Breast epithelium (tissue), 4 donors: ENCODE results near the gene ZC3H7A. TPM values are rescaled to one million over a fixed set of nuclear protein-coding genes. Genes with fewer than 3 reads are reported as not detected.
A peak's percentile ranks its signal among the peaks of the same experiment; 100 is the strongest.
"Not testable (repeated sequence)": the region's sequence is repeated elsewhere in the genome, so short reads cannot be mapped to it uniquely, and the experiment has no call there.

Experiments used
- DNase-seq, 2 donors: peaks; one replicate each; pipeline ENCODE4 v3.0.0-alpha.2; 2019; ENCODE audit warnings: low spot score in 2 of 2
- H3K27ac ChIP-seq, 2 donors: fragments of 200-600 bp; sonication (generic) in 1 of 2; one replicate each; pipeline ENCODE4 v1.5.1; 2016 to 2019; ENCODE audit warnings: mild to moderate bottlenecking in 1 of 2
- H3K27me3 ChIP-seq, 2 donors: fragments of 200-600 bp; sonication (generic) in 1 of 2; one replicate each; pipeline versions ENCODE4 v1.5.1 to v1.6.0; 2017 to 2019; ENCODE audit warnings: control low read depth in 1 of 2, mild to moderate bottlenecking in 1 of 2
- H3K36me3 ChIP-seq: fragments of 200-600 bp; one replicate; pipeline ENCODE4 v1.5.1; 2019
- H3K4me1 ChIP-seq, 2 donors: fragments of 200-600 bp; sonication (generic); one replicate each; pipeline ENCODE4 v1.5.1; 2016 to 2019; ENCODE audit warnings: control low read depth in 1 of 2
- H3K4me3 ChIP-seq, 3 donors: fragments of 200-600 bp; sonication (generic); 1 replicate in 2 of 3; 2 replicates in 1 of 3; pipeline ENCODE4 v1.5.1; 2016 to 2019; ENCODE audit warnings: mild to moderate bottlenecking in 3 of 3, moderate library complexity in 2 of 3
- H3K9me3 ChIP-seq, 2 donors: fragments of 200-600 bp; sonication (generic) in 1 of 2; one replicate each; pipeline ENCODE4 v1.5.1; 2016 to 2019; ENCODE audit warnings: control low read depth in 1 of 2
- POLR2A ChIP-seq: fragments of 450-650 bp; IDR thresholded peaks from one replicate; pipeline ENCODE4 v1.6.1; 2016; ENCODE audit warnings: antibody characterized with exemption, mild to moderate bottlenecking, moderate library complexity
- POLR2AphosphoS5 ChIP-seq, 3 donors: sonication (generic); formaldehyde crosslinking; IDR thresholded peaks; one replicate each; pipeline ENCODE4 v1.6.1; 2017; ENCODE audit warnings: antibody characterized with exemption in 3 of 3
- intact Hi-C: fragments of 100-400 bp; cut with DNase I; formaldehyde crosslinking; loops from one replicate; pipeline ENCODE4 v1.15.1; 2023; ENCODE audit warnings: low total_unique reads
- total RNA-seq, 3 donors: library from RNA; depleted of rRNA; stranded (reverse); fragments of >200 nt; gene quantifications; one replicate each; pipeline ENCODE4 v1.1.0, GENCODE V29; 2016
- TF ChIP-seq, protein P1 (sequence below), 3 donors: fragments of 450-650 bp; IDR thresholded peaks; one replicate each; pipeline ENCODE4 v1.5.1; 2016 to 2017; ENCODE audit warnings: antibody characterized with exemption in 3 of 3, mild to moderate bottlenecking in 3 of 3, moderate library complexity in 3 of 3

The ZC3H7A gene
- total RNA-seq, 3 donors from 2014 or later = 58.4 to 70.7 (median 67.5) TPM

DNA sequence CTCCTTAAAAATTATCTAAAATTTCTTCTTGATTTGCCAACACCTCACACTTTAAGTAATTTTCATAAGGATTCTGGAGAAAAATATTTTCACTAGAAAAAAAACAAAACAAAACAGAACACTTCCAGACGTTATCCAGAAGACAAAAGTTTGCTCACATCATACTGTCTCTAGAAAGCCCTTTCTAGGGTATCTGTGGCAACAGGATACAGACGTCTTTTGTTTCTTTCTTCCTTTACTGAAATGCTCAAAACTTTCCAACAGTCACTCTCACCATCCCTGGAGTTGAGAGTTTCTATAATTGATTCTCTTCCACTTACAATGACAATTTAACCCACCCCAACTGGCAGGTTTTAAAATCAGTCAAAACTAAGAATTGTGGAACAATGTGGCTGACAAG lies 2.6 kb downstream of the ZC3H7A start:
- Histone ChIP-seq H3K36me3 (no peaks in the 10 kb centered on the region), H3K9me3 (no peaks in the 10 kb centered on the region), H3K4me3 (no peak overlapping the region), H3K4me1 (peaks cover 15 to 34% of the 10 kb centered on the region in 2 donors), H3K27ac (peak overlapping the region; percentile 97 to 98), H3K27me3 (no peaks in the 10 kb centered on the region)
- intact Hi-C loops = no loop called here
- TF ChIP-seq, protein P1, sequence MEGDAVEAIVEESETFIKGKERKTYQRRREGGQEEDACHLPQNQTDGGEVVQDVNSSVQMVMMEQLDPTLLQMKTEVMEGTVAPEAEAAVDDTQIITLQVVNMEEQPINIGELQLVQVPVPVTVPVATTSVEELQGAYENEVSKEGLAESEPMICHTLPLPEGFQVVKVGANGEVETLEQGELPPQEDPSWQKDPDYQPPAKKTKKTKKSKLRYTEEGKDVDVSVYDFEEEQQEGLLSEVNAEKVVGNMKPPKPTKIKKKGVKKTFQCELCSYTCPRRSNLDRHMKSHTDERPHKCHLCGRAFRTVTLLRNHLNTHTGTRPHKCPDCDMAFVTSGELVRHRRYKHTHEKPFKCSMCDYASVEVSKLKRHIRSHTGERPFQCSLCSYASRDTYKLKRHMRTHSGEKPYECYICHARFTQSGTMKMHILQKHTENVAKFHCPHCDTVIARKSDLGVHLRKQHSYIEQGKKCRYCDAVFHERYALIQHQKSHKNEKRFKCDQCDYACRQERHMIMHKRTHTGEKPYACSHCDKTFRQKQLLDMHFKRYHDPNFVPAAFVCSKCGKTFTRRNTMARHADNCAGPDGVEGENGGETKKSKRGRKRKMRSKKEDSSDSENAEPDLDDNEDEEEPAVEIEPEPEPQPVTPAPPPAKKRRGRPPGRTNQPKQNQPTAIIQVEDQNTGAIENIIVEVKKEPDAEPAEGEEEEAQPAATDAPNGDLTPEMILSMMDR (IDR thresholded peaks at IDR 0.05) = no peak
- TF ChIP-seq POLR2AphosphoS5 (IDR thresholded peaks at IDR 0.05) (no peak), POLR2A (no peak)
- DNase-seq = no peak

DNA sequence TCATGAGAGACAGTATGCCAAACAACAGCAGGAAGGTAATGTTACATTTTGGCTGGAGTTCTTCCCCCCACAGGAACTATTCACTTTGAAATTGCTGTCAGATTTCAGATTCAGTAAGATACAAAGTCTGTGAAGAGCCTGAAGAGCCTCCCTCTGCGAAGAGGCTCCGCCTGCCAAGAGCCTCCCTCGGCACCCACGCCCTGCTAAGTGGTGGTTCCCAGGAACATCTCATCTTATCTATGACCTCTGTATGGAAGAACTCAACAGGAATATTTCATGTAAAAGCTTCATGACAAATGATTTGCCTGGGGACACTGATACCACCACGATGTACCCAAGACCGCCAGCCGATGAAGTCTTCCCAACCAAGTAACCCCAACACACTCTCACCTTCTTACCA lies 3.2 kb downstream of the ZC3H7A start:
- Histone ChIP-seq H3K4me3 (no peak overlapping the region), H3K27ac (peak overlapping the region; percentile 27 to 98), H3K27me3 (no peaks in the 10 kb centered on the region), H3K9me3 (no peaks in the 10 kb centered on the region), H3K36me3 (no peaks in the 10 kb centered on the region), H3K4me1 (peaks cover 15 to 32% of the 10 kb centered on the region in 2 donors)
- intact Hi-C loops = no loop called here
- TF ChIP-seq, protein P1 (IDR thresholded peaks at IDR 0.05) = no peak
- TF ChIP-seq POLR2AphosphoS5 (IDR thresholded peaks at IDR 0.05) (no peak), POLR2A (no peak)
- no peak for DNase-seq

DNA sequence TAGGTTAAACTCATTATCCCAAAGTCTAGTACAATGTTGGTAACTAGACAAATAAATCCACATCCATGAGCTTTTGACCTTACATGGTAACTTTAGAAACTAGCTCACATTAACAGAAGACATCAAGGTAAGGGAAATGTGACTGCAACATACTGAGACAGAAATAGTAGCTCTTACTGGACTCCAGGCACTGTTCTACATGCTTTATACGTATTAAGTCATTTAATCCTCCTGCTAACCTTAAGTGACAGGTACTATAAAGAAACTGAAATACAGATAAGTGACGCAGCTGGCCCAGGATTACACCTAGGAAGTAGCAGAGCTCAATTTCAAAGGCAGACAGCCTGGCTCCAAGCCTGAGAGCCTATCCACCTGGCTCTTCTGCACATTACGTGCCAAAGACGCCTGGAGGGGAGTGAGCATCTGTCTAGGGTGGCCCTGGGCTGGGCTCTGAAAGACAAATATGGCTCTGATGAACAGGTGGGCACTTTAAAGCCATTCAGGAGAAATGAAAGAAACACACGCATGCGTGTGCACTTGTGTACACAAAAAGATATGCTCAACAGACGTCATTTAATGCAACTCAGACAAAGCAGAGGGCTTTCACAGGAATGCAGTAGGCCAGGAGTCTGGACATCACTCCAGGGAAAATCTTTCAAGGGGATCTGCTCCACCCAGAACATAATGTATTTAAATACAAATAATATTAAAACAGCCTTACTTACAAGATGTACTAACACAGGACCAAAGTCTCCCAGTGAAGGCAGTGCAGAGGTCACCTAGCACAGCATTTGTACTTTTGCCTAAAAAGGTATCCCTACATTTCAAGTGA lies 4.4 kb downstream of the ZC3H7A start:
- no peaks in the 10 kb centered on the region for H3K36me3 ChIP-seq
- no peak for TF ChIP-seq POLR2A
- TF ChIP-seq, protein P1 (IDR thresholded peaks at IDR 0.05) = no peak
- no peak for TF ChIP-seq POLR2AphosphoS5 (IDR thresholded peaks at IDR 0.05)
- DNase-seq = no peak
- H3K4me1 ChIP-seq = peaks cover 15 to 23% of the 10 kb centered on the region in 2 donors
- H3K27me3 ChIP-seq = no peaks in the 10 kb centered on the region
- intact Hi-C loops = no loop called here
- peak overlapping the region; percentile 66 to 98 for H3K27ac ChIP-seq
- H3K9me3 ChIP-seq = no peaks in the 10 kb centered on the region
- no peak overlapping the region for H3K4me3 ChIP-seq

DNA sequence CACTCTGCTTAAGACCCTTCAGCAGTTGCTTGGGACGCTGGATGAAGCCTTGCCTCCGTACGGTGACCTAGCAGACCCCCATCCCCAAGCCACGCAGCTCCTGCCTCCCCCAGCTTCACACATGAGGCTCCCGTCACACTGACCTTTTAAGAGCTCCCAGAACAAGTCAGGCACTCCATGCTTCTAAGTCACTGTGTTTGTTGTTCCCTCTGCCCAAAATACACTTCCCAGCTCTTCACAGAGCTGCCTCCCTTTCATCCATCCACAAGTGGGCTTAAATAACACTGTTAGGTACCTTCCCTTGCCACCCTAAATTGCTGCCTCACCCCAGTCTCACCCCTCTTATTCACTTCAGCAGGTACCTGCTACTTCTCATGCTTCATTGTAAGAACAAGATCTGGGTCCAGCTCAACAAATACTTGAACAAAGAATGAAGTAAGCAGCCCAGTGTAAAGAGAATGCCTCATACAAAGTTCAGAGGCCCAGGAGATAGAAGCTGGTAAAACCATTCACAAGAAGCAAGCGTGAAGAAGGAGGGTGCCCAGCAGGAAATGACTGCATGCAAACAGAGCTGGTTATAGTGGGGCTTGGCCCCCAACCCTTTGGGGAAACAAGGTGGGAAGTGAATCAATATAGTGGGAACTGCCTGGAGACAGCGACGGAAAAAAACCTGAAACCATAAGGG lies 5.8 kb downstream of the ZC3H7A start:
- Histone ChIP-seq H3K36me3 (no peaks in the 10 kb centered on the region), H3K9me3 (no peaks in the 10 kb centered on the region), H3K4me1 (peaks cover 15 to 23% of the 10 kb centered on the region in 2 donors), H3K27ac (peak overlapping the region in 1 of 2 donors; percentile 98), H3K27me3 (no peaks in the 10 kb centered on the region), H3K4me3 (no peak overlapping the region)
- DNase-seq = no peak
- intact Hi-C loops = no loop called here
- TF ChIP-seq, protein P1 (IDR thresholded peaks at IDR 0.05) = no peak
- TF ChIP-seq POLR2AphosphoS5 (IDR thresholded peaks at IDR 0.05) (no peak), POLR2A (no peak)

DNA sequence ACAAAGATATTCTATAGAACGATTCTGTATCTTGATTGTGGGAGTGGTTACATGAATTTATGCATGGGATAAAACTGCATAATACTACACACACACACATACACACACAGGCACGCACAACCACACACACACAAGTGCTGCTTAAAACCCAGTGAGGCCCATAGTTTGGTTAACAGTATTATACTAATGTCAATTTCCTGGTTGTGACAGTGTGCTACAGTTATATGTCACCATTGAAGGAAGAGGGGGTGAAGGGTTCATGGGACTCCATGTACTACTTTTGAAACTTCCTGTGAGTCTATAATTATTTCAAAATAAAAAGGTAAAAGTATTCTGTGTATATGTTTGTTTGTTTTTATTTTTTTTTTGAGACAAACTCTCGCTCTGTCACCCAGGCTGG lies 8.1 kb downstream of the ZC3H7A start:
- no peaks in the 10 kb centered on the region for H3K9me3 ChIP-seq
- no peaks in the 10 kb centered on the region for H3K27me3 ChIP-seq
- TF ChIP-seq POLR2A (no peak), POLR2AphosphoS5 (IDR thresholded peaks at IDR 0.05) (no peak)
- TF ChIP-seq, protein P1 (IDR thresholded peaks at IDR 0.05) = no peak
- no peak overlapping the region for H3K4me3 ChIP-seq
- H3K4me1 ChIP-seq = peaks cover 6 to 23% of the 10 kb centered on the region in 2 donors
- H3K27ac ChIP-seq = no peak overlapping the region
- intact Hi-C loops = no loop called here
- H3K36me3 ChIP-seq = no peaks in the 10 kb centered on the region
- peak in 1 of 2 donors; percentile 8 for DNase-seq

DNA sequence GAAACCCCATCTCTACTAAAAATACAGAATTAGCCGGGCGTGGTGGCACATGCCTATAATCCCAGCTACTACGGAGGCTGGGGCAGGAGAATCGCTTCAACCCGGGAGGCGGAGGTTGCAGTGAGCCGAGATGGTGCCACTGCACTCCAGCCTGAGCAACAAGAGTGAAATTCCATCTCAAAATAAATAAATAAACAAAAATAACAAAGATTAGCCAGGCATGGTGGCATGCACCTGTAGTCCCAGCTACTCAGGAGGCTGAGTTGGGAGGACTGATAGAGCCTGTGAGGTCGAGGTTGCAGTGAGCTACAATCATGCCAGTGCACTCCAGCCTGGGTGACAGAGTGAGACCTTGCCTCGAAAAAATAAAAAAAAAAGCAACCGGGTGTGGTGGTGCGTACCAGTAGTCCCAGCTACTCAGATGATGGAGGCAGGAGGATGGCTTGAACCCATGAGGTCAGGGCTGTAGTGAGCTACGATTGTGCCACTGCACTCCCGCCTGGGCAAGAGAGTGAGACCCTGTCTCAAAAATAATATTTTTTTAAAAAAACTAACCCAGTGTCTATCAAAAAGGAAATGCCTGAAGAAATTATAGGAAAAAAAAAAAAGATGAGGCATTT lies 12.0 kb downstream of the ZC3H7A start:
- DNase-seq = not testable (repeated sequence)

DNA sequence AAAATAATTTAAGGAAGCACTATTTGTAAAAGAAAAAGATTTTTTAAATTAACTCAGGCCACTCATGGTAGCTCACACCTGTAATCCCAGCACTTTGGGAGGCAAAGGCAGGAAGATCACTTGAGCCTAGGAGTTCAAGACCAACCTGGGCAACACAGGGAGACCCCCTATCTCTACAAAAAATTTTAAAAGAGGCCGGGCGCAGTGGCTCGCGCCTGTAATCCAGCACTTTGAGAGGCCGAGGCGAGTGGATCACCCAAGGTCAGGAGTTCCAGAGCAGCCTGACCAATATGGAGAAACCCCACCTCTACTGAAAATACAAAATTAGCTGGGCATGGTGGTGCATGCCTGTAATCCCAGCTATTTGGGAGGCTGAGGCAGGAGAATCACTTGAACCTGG lies 12.7 kb downstream of the ZC3H7A start:
- H3K27me3 ChIP-seq, H3K36me3 ChIP-seq, H3K9me3 ChIP-seq, H3K4me3 ChIP-seq, intact Hi-C loops, DNase-seq, H3K4me1 ChIP-seq: not testable (repeated sequence)
- H3K27ac ChIP-seq = peak overlapping the region in 1 of 2 donors; percentile 96

More for the DNA sequence above, 12.0 kb downstream of the ZC3H7A start:
- H3K9me3 ChIP-seq, intact Hi-C loops, H3K36me3 ChIP-seq, H3K4me1 ChIP-seq, H3K27me3 ChIP-seq, H3K4me3 ChIP-seq, H3K27ac ChIP-seq: not testable (repeated sequence)
